RWPE2 (cell line): ENCODE data around the gene PRR5L.
A peak's percentile ranks its signal among the peaks of the same experiment; 100 is the strongest.

Experiments
- ATAC-seq: fragments of 200-7000 bp; cut with Tn5 transposase; 3 replicates; pipeline ENCODE4 v1.9.1; 2021; ENCODE audit warnings: low read depth
- DNase-seq: peaks from one replicate; pipeline ENCODE4 v3.0.0-alpha.2; 2020; ENCODE audit warnings: low spot score
- H3K27ac ChIP-seq: fragments of 450-650 bp; 2 replicates; pipeline ENCODE4 v1.5.1; 2017; ENCODE audit warnings: mild to moderate bottlenecking; ENCODE audit not compliant: poor library complexity, severe bottlenecking
- H3K27me3 ChIP-seq: fragments of 250-450 bp; sonication (Bioruptor Pico); 2 replicates; pipeline ENCODE4 v1.5.1; 2021; ENCODE audit warnings: mild to moderate bottlenecking, moderate library complexity; ENCODE audit not compliant: insufficient read depth, poor library complexity, severe bottlenecking
- H3K36me3 ChIP-seq: fragments of 250-450 bp; sonication (Bioruptor Pico); 2 replicates; pipeline ENCODE4 v1.5.1; 2020; ENCODE audit warnings: low read depth, mild to moderate bottlenecking, moderate library complexity
- H3K4me1 ChIP-seq: fragments of 250-450 bp; sonication (Bioruptor Pico); 2 replicates; pipeline ENCODE4 v1.5.1; 2021; ENCODE audit warnings: mild to moderate bottlenecking, moderate library complexity; ENCODE audit not compliant: insufficient read depth, poor library complexity, severe bottlenecking
- H3K4me3 ChIP-seq: fragments of 250-450 bp; sonication (Bioruptor Pico); 2 replicates; pipeline ENCODE4 v1.5.1; 2021; ENCODE audit warnings: mild to moderate bottlenecking, moderate library complexity; ENCODE audit not compliant: severe bottlenecking
- H3K9me3 ChIP-seq: fragments of 250-450 bp; sonication (Bioruptor Pico); 2 replicates; pipeline ENCODE4 v1.5.1; 2021; ENCODE audit warnings: mild to moderate bottlenecking, moderate library complexity; ENCODE audit not compliant: severe bottlenecking
- TF ChIP-seq, protein P1 (sequence below): fragments of 450-650 bp; IDR thresholded peaks from one replicate; pipeline ENCODE4 v1.5.1; 2017; ENCODE audit warnings: mild to moderate bottlenecking, moderate library complexity; ENCODE audit not compliant: poor library complexity, severe bottlenecking

PRR5L gene

DNA sequence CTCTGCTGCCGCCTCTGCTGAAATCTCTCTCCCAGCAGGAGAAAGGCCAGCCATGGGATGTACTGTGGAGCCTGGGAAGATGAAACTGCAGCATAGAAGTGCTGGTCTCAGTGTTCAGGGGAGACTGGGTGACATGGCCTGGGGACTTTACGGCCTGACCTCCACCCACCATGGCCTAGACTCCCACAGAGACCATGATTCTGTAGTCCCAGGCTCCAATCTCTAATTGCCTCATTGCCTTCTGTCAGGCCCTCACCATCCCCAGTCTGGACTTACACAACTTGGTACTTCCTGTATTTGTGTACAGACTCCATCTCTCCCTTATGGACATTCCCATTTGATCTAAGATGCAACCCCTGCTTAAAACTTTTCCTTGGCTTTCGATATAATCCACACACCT, 170.9 kb downstream of the PRR5L start:
- no peak for DNase-seq
- H3K36me3 ChIP-seq, result no peaks in the 10 kb centered on the region
- H3K27ac ChIP-seq, result no peak overlapping the region
- H3K27me3 ChIP-seq, result no peaks in the 10 kb centered on the region
- ATAC-seq, result no peak
- no peak overlapping the region for H3K4me3 ChIP-seq
- no peaks in the 10 kb centered on the region for H3K9me3 ChIP-seq
- TF ChIP-seq, protein P1, sequence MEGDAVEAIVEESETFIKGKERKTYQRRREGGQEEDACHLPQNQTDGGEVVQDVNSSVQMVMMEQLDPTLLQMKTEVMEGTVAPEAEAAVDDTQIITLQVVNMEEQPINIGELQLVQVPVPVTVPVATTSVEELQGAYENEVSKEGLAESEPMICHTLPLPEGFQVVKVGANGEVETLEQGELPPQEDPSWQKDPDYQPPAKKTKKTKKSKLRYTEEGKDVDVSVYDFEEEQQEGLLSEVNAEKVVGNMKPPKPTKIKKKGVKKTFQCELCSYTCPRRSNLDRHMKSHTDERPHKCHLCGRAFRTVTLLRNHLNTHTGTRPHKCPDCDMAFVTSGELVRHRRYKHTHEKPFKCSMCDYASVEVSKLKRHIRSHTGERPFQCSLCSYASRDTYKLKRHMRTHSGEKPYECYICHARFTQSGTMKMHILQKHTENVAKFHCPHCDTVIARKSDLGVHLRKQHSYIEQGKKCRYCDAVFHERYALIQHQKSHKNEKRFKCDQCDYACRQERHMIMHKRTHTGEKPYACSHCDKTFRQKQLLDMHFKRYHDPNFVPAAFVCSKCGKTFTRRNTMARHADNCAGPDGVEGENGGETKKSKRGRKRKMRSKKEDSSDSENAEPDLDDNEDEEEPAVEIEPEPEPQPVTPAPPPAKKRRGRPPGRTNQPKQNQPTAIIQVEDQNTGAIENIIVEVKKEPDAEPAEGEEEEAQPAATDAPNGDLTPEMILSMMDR, result no peak
- no peaks in the 10 kb centered on the region for H3K4me1 ChIP-seq

DNA sequence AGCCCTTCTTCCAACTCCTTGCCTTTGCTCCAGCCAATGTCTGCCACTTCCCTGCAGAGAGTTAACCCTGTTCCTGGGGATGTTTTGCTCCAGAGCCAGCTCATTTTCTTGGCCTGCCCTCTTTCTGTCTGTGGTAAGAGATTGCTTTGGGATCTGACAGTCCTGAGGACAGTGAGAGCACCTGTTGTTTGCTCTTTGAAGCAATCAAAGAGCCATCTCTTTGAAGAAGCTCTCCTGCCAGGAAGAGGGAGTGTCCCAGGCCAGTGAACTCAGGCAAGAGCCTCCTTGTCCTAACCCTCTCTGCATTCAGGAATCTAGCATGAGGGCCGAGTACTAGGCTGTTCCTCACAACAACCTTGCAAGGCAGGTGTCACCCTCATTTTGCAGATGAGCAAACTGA, 171.8 kb downstream of the PRR5L start:
- no peak for DNase-seq
- H3K36me3 ChIP-seq, result no peaks in the 10 kb centered on the region
- no peaks in the 10 kb centered on the region for H3K4me1 ChIP-seq
- H3K4me3 ChIP-seq, result no peak overlapping the region
- H3K27ac ChIP-seq, result no peak overlapping the region
- H3K27me3 ChIP-seq, result no peaks in the 10 kb centered on the region
- TF ChIP-seq, protein P1, result no peak
- no peaks in the 10 kb centered on the region for H3K9me3 ChIP-seq
- no peak; the same call in 2 of the 3 replicates for ATAC-seq

DNA sequence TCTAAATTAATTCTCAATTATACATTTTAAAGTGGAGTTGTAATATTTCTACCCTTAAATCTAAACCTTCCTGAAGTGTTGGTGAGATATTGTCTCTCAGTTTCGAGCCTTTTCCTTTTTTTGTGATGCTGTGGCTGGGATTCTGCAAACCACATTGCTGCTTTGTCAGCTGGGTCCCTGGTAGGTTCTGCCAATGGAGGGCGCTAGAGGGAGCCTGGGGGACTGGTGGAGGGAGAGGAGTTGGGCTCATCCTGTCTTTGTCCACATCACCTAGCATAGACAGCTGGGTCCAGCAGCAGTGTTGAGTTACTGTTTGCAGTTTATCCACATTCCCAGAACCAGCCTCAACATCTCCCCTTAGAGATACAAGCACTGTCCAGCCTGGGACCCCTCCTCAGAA, 173.0 kb downstream of the PRR5L start:
- TF ChIP-seq, protein P1, result peak; percentile 17
- Histone ChIP-seq H3K36me3 (no peaks in the 10 kb centered on the region), H3K4me3 (no peak overlapping the region), H3K4me1 (no peaks in the 10 kb centered on the region), H3K9me3 (no peaks in the 10 kb centered on the region), H3K27me3 (no peaks in the 10 kb centered on the region), H3K27ac (no peak overlapping the region)
- ATAC-seq (no peak), DNase-seq (no peak)

DNA sequence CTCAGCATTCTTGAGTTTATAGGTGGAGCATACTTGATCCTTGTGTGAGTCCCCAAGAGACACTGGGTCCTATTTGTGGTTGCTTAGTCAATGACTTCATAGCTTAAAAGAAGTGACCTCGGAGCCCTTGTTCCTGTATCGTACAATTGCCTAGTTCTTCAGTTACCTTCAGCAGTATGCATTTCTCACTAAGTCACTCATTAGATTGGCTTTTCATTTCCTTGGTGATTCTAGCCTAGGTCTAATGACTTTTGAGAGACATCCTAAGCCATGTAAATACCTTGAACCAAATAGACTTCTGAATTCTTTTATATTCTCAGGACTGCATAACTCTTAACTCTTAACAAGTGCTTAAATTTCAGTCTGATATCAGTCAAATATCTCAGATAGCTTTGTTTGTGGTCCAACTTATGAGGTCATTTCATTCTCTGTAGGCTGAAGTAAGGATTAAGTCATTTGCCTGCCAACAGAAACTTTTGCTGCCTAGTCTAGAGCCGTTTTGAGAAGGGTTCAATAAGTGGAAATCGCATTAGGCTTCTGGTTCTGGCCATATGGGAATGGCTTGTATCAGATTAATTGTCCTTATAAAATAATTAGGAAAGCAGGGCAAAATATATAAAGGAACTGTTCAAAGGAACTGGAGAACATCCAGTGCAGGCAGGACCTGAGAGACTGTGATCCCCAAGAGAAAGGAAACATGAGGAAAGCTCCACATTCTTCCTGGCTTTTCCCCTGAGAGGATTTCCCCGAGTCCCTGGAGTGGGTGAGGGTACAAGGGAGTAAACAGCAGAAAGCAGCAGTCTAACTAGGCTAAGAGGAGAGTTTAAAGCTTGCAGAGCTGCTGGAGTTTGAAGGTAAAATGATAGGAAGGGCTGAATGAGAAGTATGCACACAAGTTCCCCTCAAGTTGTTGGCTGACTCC, 174.1 kb downstream of the PRR5L start:
- Histone ChIP-seq H3K36me3 (no peaks in the 10 kb centered on the region), H3K9me3 (no peaks in the 10 kb centered on the region), H3K27me3 (no peaks in the 10 kb centered on the region), H3K27ac (no peak overlapping the region), H3K4me3 (no peak overlapping the region), H3K4me1 (no peaks in the 10 kb centered on the region)
- TF ChIP-seq, protein P1, result no peak
- no peak for DNase-seq
- no peak; the same call in 2 of the 3 replicates for ATAC-seq

DNA sequence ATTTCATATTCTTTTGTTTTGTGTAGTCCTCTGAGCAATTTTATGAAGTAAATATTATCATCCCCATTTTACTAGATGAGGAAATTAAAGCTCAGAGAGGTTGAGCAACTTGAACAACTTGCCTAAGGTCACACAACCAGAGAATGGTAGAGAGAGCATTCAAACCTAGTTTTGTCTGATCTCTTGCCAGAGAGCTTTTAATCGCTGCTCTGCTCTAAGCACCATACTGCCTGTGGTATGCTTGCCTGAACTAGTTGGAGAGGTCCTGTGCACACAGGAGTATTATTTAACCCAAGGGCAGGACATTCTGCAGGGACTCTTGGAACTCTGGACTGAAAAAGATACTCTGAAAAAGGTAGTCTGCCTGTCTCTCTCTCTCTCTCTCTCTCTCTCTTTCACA, 175.5 kb downstream of the PRR5L start:
- no peak overlapping the region for H3K4me3 ChIP-seq
- DNase-seq (no peak), ATAC-seq (0 out of 3 replicates have a peak, but pooled peaks have one; percentile 26)
- no peaks in the 10 kb centered on the region for H3K27me3 ChIP-seq
- no peaks in the 10 kb centered on the region for H3K9me3 ChIP-seq
- TF ChIP-seq, protein P1, result no peak
- no peaks in the 10 kb centered on the region for H3K36me3 ChIP-seq
- H3K27ac ChIP-seq, result no peak overlapping the region
- no peaks in the 10 kb centered on the region for H3K4me1 ChIP-seq
